SK-N-SH treated with all-trans-retinoic acid at 6 μM for 48 hours (cell line): ENCODE results near the gene ARHGAP25.

ENCODE experiments used
- ATAC-seq: fragments of 200-7000 bp; cut with Tn5 transposase; 3 replicates; pipeline ENCODE4 v1.9.1; 2020; ENCODE audit warnings: mild to moderate bottlenecking, moderate library complexity
- ARNTL ChIP-seq: fragments of 450-650 bp; formaldehyde crosslinking; IDR thresholded peaks from 2 replicates; pipeline ENCODE4 v1.5.0; 2020; ENCODE audit warnings: low read depth, mild to moderate bottlenecking, moderate library complexity, borderline replicate concordance
- BACH2 ChIP-seq: fragments of 250-450 bp; sonication (Bioruptor Pico); IDR thresholded peaks from 2 replicates; pipeline ENCODE4 v1.9.0; 2021; ENCODE audit warnings: mild to moderate bottlenecking, borderline replicate concordance
- CREB5 ChIP-seq: fragments of 250-450 bp; sonication (Bioruptor Pico); IDR thresholded peaks from 2 replicates; pipeline ENCODE4 v1.5.1; 2020; ENCODE audit warnings: low read depth, mild to moderate bottlenecking, moderate library complexity
- CSDC2 ChIP-seq: fragments of 250-450 bp; sonication (Bioruptor Pico); IDR thresholded peaks from 2 replicates; pipeline ENCODE4 v1.5.0; 2020; ENCODE audit warnings: mild to moderate bottlenecking, moderate library complexity
- CSRNP3 ChIP-seq: fragments of 250-450 bp; sonication (Bioruptor Pico); IDR thresholded peaks from 2 replicates; pipeline ENCODE4 v1.5.1; 2021; ENCODE audit warnings: mild to moderate bottlenecking, moderate library complexity
- ESRRG ChIP-seq: fragments of 250-450 bp; sonication (Bioruptor Pico); IDR thresholded peaks from 2 replicates; pipeline ENCODE4 v1.6.1; 2021; ENCODE audit warnings: mild to moderate bottlenecking
- ISL1 ChIP-seq: fragments of 250-450 bp; sonication (Bioruptor Pico); IDR thresholded peaks from 2 replicates; pipeline ENCODE4 v2.1.2; 2022; ENCODE audit warnings: mild to moderate bottlenecking, moderate library complexity
- OSR1 ChIP-seq: fragments of 250-450 bp; sonication (Bioruptor Pico); IDR thresholded peaks from 2 replicates; pipeline ENCODE4 v1.8.0; 2022; ENCODE audit warnings: moderate library complexity, mild to moderate bottlenecking, inconsistent platforms
- PATZ1 ChIP-seq: fragments of 250-450 bp; sonication (Bioruptor Pico); IDR thresholded peaks from 2 replicates; pipeline ENCODE4 v1.8.0; 2020; ENCODE audit warnings: mild to moderate bottlenecking, moderate library complexity, borderline replicate concordance
- POU6F1 ChIP-seq: fragments of 250-450 bp; sonication (Bioruptor Pico); IDR thresholded peaks from 2 replicates; pipeline ENCODE4 v1.8.0; 2021; ENCODE audit warnings: low read depth, mild to moderate bottlenecking, moderate library complexity, borderline replicate concordance
- PPARA ChIP-seq: fragments of 250-450 bp; sonication (Bioruptor Pico); IDR thresholded peaks from 2 replicates; pipeline ENCODE4 v1.5.0; 2020; ENCODE audit warnings: mild to moderate bottlenecking, borderline replicate concordance
- RARB ChIP-seq: fragments of 250-450 bp; sonication (Bioruptor Pico); IDR thresholded peaks from 2 replicates; pipeline ENCODE4 v1.8.0; 2021; ENCODE audit warnings: mild to moderate bottlenecking, moderate library complexity
- SNAI2 ChIP-seq: fragments of 250-450 bp; sonication (Bioruptor Pico); IDR thresholded peaks from 2 replicates; pipeline ENCODE4 v1.5.0; 2020; ENCODE audit warnings: mild to moderate bottlenecking, moderate library complexity
- TCF4 ChIP-seq: fragments of 250-450 bp; sonication (Bioruptor Pico); IDR thresholded peaks from 2 replicates; pipeline ENCODE4 v1.8.0; 2021; ENCODE audit warnings: mild to moderate bottlenecking, moderate library complexity, borderline replicate concordance
- TOX ChIP-seq: fragments of 250-450 bp; sonication (Bioruptor Pico); IDR thresholded peaks from 2 replicates; pipeline ENCODE4 v1.8.0; 2021; ENCODE audit warnings: mild to moderate bottlenecking, moderate library complexity, borderline replicate concordance
- TSHZ2 ChIP-seq: fragments of 250-450 bp; sonication (Bioruptor Pico); IDR thresholded peaks from 2 replicates; pipeline ENCODE4 v1.5.0; 2020; ENCODE audit warnings: mild to moderate bottlenecking, moderate library complexity
- ZC3H10 ChIP-seq: fragments of 250-450 bp; sonication (Bioruptor Pico); IDR thresholded peaks from 2 replicates; pipeline ENCODE4 v1.5.1; 2021; ENCODE audit warnings: mild to moderate bottlenecking, moderate library complexity
- ZFP3 ChIP-seq: fragments of 250-450 bp; sonication (Bioruptor Pico); IDR thresholded peaks from 2 replicates; pipeline ENCODE4 v1.5.0; 2020; ENCODE audit warnings: mild to moderate bottlenecking, moderate library complexity
- ZNF565 ChIP-seq: fragments of 450-650 bp; formaldehyde crosslinking; conservative IDR thresholded peaks from 2 replicates; pipeline ENCODE4 v1.5.0; 2020; ENCODE audit warnings: low read depth, mild to moderate bottlenecking, moderate library complexity
- ZNF70 ChIP-seq: fragments of 450-650 bp; formaldehyde crosslinking; IDR thresholded peaks from 2 replicates; pipeline ENCODE4 v1.5.0; 2020; ENCODE audit warnings: mild to moderate bottlenecking, moderate library complexity
- ZNF8 ChIP-seq: fragments of 450-650 bp; formaldehyde crosslinking; IDR thresholded peaks from 2 replicates; pipeline ENCODE4 v1.5.0; 2020; ENCODE audit warnings: mild to moderate bottlenecking, moderate library complexity

Gene ARHGAP25

GRCh38 chr2:68784915-68785314 is 50.3 kb downstream of the ARHGAP25 start (continued):
- TF ChIP-seq CSRNP3 (CRISPR knock-in tag): no peak

- TF ChIP-seq TCF4 (CRISPR knock-in tag) (no peak), ESRRG (CRISPR knock-in tag) (no peak), TSHZ2 (CRISPR knock-in tag) (no peak), SNAI2 (CRISPR knock-in tag) (no peak), CSRNP3 (CRISPR knock-in tag) (no peak), BACH2 (no peak), ZNF8 (no peak), OSR1 (CRISPR knock-in tag) (no peak), ISL1 (CRISPR knock-in tag) (no peak), ZC3H10 (CRISPR knock-in tag) (no peak), TOX (CRISPR knock-in tag) (no peak), ZFP3 (CRISPR knock-in tag) (no peak), CSDC2 (CRISPR knock-in tag) (no peak), ARNTL (CRISPR knock-in tag) (no peak), POU6F1 (CRISPR knock-in tag) (no peak), ZNF70 (no peak), PATZ1 (no peak), PPARA (CRISPR knock-in tag) (no peak), RARB (CRISPR knock-in tag) (no peak), CREB5 (CRISPR knock-in tag) (no peak)
- ATAC-seq: no peak
These were observed 52.7 kb downstream of the ARHGAP25 start for GRCh38 chr2:68787356-68787755.

GRCh38 chr2:68789603-68790002 is 55.0 kb downstream of the ARHGAP25 start:
- no peak for ATAC-seq
- no peak for TF ChIP-seq TCF4 (CRISPR knock-in tag)
- no peak for TF ChIP-seq ZNF565
- TF ChIP-seq CREB5 (CRISPR knock-in tag): no peak
- TF ChIP-seq ESRRG (CRISPR knock-in tag): no peak
- TF ChIP-seq SNAI2 (CRISPR knock-in tag): no peak
